HEK293T (cell line): ENCODE results near the gene ACSM3.

Experiments
- ARNT ChIP-seq: fragments of 450-650 bp; IDR thresholded peaks from 2 replicates; pipeline ENCODE4 v1.6.1; 2017; ENCODE audit warnings: mild to moderate bottlenecking
- BHLHE40 ChIP-seq: fragments of 450-650 bp; IDR thresholded peaks from 2 replicates; pipeline ENCODE4 v1.6.1; 2016; ENCODE audit warnings: mild to moderate bottlenecking, moderate library complexity, borderline replicate concordance
- CTBP1 ChIP-seq: fragments of 450-650 bp; IDR thresholded peaks from 2 replicates; pipeline ENCODE4 v1.6.1; 2016; ENCODE audit warnings: borderline replicate concordance
- ELF4 ChIP-seq: fragments of 450-650 bp; IDR thresholded peaks from 2 replicates; pipeline ENCODE4 v1.6.1; 2017; ENCODE audit warnings: antibody characterized with exemption
- FOXA1 ChIP-seq: fragments of 450-650 bp; IDR thresholded peaks from 2 replicates; pipeline ENCODE4 v1.6.1; 2016; ENCODE audit warnings: mild to moderate bottlenecking
- FOXK2 ChIP-seq: fragments of 450-650 bp; IDR thresholded peaks from 2 replicates; pipeline ENCODE4 v1.6.1; 2016; ENCODE audit warnings: mild to moderate bottlenecking
- FOXM1 ChIP-seq: fragments of 450-650 bp; IDR thresholded peaks from 2 replicates; pipeline ENCODE4 v1.6.1; 2017; ENCODE audit warnings: mild to moderate bottlenecking, borderline replicate concordance
- HDGF ChIP-seq: fragments of 450-650 bp; IDR thresholded peaks from 2 replicates; pipeline ENCODE4 v1.6.1; 2017; ENCODE audit warnings: antibody characterized with exemption, borderline replicate concordance
- L3MBTL2 ChIP-seq: fragments of 450-650 bp; conservative IDR thresholded peaks from 2 replicates; pipeline ENCODE4 v1.6.1; 2016; ENCODE audit warnings: mild to moderate bottlenecking
- LEF1 ChIP-seq: fragments of 450-650 bp; IDR thresholded peaks from 2 replicates; pipeline ENCODE4 v1.6.1; 2017; ENCODE audit warnings: mild to moderate bottlenecking, borderline replicate concordance
- SP1 ChIP-seq: fragments of 450-650 bp; IDR thresholded peaks from 2 replicates; pipeline ENCODE4 v1.6.1; 2017
- SUZ12 ChIP-seq: fragments of 450-650 bp; IDR thresholded peaks from 2 replicates; pipeline ENCODE4 v1.6.1; 2016; ENCODE audit warnings: mild to moderate bottlenecking
- TARDBP ChIP-seq: fragments of 450-650 bp; IDR thresholded peaks from 2 replicates; pipeline ENCODE4 v1.6.1; 2016
- ZNF384 ChIP-seq: fragments of 450-650 bp; IDR thresholded peaks from 2 replicates; pipeline ENCODE4 v1.6.1; 2016

DNA sequence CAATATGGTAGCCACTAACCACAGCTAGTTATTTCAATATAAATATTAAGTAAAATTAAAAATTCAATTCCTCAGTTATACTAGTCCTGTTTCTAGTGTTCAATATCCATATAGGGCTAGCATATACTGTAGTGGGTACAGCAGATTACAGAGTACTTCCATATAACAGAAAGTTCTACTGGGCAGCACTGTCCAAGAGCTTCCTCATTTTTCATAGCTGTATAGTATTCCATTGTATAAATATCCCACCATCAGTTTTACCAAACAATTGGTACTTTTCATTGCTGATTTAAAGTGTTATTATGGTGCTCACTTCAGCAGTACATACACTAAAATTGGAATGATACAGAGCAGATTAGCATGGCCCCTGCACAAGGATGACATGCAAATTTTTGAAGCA, 20.4 kb downstream of the ACSM3 start:
- TF ChIP-seq TARDBP (no peak), FOXK2 (no peak), LEF1 (no peak), FOXM1 (no peak), BHLHE40 (no peak), SUZ12 (no peak), FOXA1 (no peak), CTBP1 (no peak), L3MBTL2 (no peak), ELF4 (no peak), SP1 (no peak), ARNT (no peak), HDGF (no peak), ZNF384 (no peak)
